ENCODE results near the gene SPRR2D.
"Not testable (repeated sequence)": the region's sequence is repeated elsewhere in the genome, so short reads cannot be mapped to it uniquely, and the experiment has no call there.

SPRR2D gene

GRCh38 chr1:153025797-153026196 is 15.1 kb downstream of the SPRR2D start:
- H3K27me3 ChIP-seq (ENCODE audit: low read length): no peaks in the 10 kb centered on the region
- H2AFZ ChIP-seq (ENCODE audit: low read depth, low read length, severe bottlenecking): no peak overlapping the region
- H3K9ac ChIP-seq (ENCODE audit: low read length): no peak overlapping the region
- H4K20me1 ChIP-seq (ENCODE audit: low read depth, low read length): no peaks in the 10 kb centered on the region
- H3K4me3 ChIP-seq (ENCODE audit: insufficient read depth, low read length, poor library complexity, severe bottlenecking): no peak overlapping the region
- H3K4me2 ChIP-seq (ENCODE audit: low read depth, low read length, poor library complexity, severe bottlenecking): no peak overlapping the region
- no peaks in the 10 kb centered on the region for H3K36me3 ChIP-seq (ENCODE audit: low read length)
- H3K27ac ChIP-seq (ENCODE audit: low read depth, low read length): no peak overlapping the region
- H3F3A ChIP-seq (ENCODE audit: insufficient read depth): no peaks in the 10 kb centered on the region
- no peaks in the 10 kb centered on the region for H3K79me2 ChIP-seq (ENCODE audit: insufficient read depth, low read length)
- H3K9me3 ChIP-seq (ENCODE audit: insufficient read depth, low read length): no peaks in the 10 kb centered on the region
- H3K9me2 ChIP-seq (replicated peaks; ENCODE audit: insufficient read depth, low read length): no peaks in the 10 kb centered on the region
- no peak for TF ChIP-seq CTCF (IDR thresholded peaks at IDR 0.05; ENCODE audit: insufficient read depth, low read length, poor library complexity, severe bottlenecking)

- Histone ChIP-seq H3K9me2 (replicated peaks; ENCODE audit: insufficient read depth, low read length) (no peaks in the 10 kb centered on the region), H3F3A (ENCODE audit: insufficient read depth) (no peaks in the 10 kb centered on the region), H3K36me3 (ENCODE audit: low read length) (no peaks in the 10 kb centered on the region), H3K27me3 (ENCODE audit: low read length) (no peaks in the 10 kb centered on the region), H3K9me3 (ENCODE audit: insufficient read depth, low read length) (no peaks in the 10 kb centered on the region), H3K4me3 (ENCODE audit: insufficient read depth, low read length, poor library complexity, severe bottlenecking) (no peak overlapping the region), H3K79me2 (ENCODE audit: insufficient read depth, low read length) (no peaks in the 10 kb centered on the region), H4K20me1 (ENCODE audit: low read depth, low read length) (no peaks in the 10 kb centered on the region), H3K4me2 (ENCODE audit: low read depth, low read length, poor library complexity, severe bottlenecking) (no peak overlapping the region), H3K27ac (ENCODE audit: low read depth, low read length) (no peak overlapping the region), H2AFZ (ENCODE audit: low read depth, low read length, severe bottlenecking) (no peak overlapping the region), H3K9ac (ENCODE audit: low read length) (no peak overlapping the region)
- TF ChIP-seq EZH2phosphoT487 (conservative IDR thresholded peaks at IDR 0.05; ENCODE audit: low read length): no peak
- no peak for TF ChIP-seq CTCF (IDR thresholded peaks at IDR 0.05; ENCODE audit: insufficient read depth, low read length, poor library complexity, severe bottlenecking)
Measured at GRCh38 chr1:153024413-153024812, 16.5 kb downstream of the SPRR2D start.

- H3K4me3 ChIP-seq (ENCODE audit: insufficient read depth, low read length, poor library complexity, severe bottlenecking): no peak overlapping the region
- no peak overlapping the region for H3K9ac ChIP-seq (ENCODE audit: low read length)
- H3K79me2 ChIP-seq (ENCODE audit: insufficient read depth, low read length): no peaks in the 10 kb centered on the region
- no peaks in the 10 kb centered on the region for H3F3A ChIP-seq (ENCODE audit: insufficient read depth)
- no peak overlapping the region for H2AFZ ChIP-seq (ENCODE audit: low read depth, low read length, severe bottlenecking)
- H3K27me3 ChIP-seq (ENCODE audit: low read length): no peaks in the 10 kb centered on the region
- H3K27ac ChIP-seq (ENCODE audit: low read depth, low read length): no peak overlapping the region
- no peak for TF ChIP-seq CTCF (IDR thresholded peaks at IDR 0.05; ENCODE audit: insufficient read depth, low read length, poor library complexity, severe bottlenecking)
- TF ChIP-seq EZH2phosphoT487 (conservative IDR thresholded peaks at IDR 0.05; ENCODE audit: low read length): no peak
- no peaks in the 10 kb centered on the region for H3K9me3 ChIP-seq (ENCODE audit: insufficient read depth, low read length)
- H3K36me3 ChIP-seq (ENCODE audit: low read length): no peaks in the 10 kb centered on the region
- H4K20me1 ChIP-seq (ENCODE audit: low read depth, low read length): no peaks in the 10 kb centered on the region
- no peak overlapping the region for H3K4me2 ChIP-seq (ENCODE audit: low read depth, low read length, poor library complexity, severe bottlenecking)
- H3K9me2 ChIP-seq (replicated peaks; ENCODE audit: insufficient read depth, low read length): no peaks in the 10 kb centered on the region
Measured at GRCh38 chr1:153023109-153023508, 17.8 kb downstream of the SPRR2D start.

GRCh38 chr1:153022340-153022739 is 18.6 kb downstream of the SPRR2D start:
- not testable (repeated sequence) for H3K27ac ChIP-seq (ENCODE audit: low read depth, low read length); H3K9me2 ChIP-seq (replicated peaks; ENCODE audit: insufficient read depth, low read length); H2AFZ ChIP-seq (ENCODE audit: low read depth, low read length, severe bottlenecking); H3K4me3 ChIP-seq (ENCODE audit: insufficient read depth, low read length, poor library complexity, severe bottlenecking); H3K4me2 ChIP-seq (ENCODE audit: low read depth, low read length, poor library complexity, severe bottlenecking); H3K27me3 ChIP-seq (ENCODE audit: low read length); H3K79me2 ChIP-seq (ENCODE audit: insufficient read depth, low read length); H3K9ac ChIP-seq (ENCODE audit: low read length); H3K9me3 ChIP-seq (ENCODE audit: insufficient read depth, low read length); H3K36me3 ChIP-seq (ENCODE audit: low read length); H3F3A ChIP-seq (ENCODE audit: insufficient read depth); H4K20me1 ChIP-seq (ENCODE audit: low read depth, low read length)

- H3K79me2 ChIP-seq (ENCODE audit: insufficient read depth, low read length); H3K9ac ChIP-seq (ENCODE audit: low read length): not testable (repeated sequence)
Measured at GRCh38 chr1:153021829-153022228, 19.1 kb downstream of the SPRR2D start.

GRCh38 chr1:153011235-153011758 is 29.6 kb downstream of the SPRR2D start:
- not testable (repeated sequence) for H3K36me3 ChIP-seq (ENCODE audit: low read length); H3F3A ChIP-seq (ENCODE audit: insufficient read depth); H3K27me3 ChIP-seq (ENCODE audit: low read length); H2AFZ ChIP-seq (ENCODE audit: low read depth, low read length, severe bottlenecking); H3K9me2 ChIP-seq (replicated peaks; ENCODE audit: insufficient read depth, low read length); H3K9me3 ChIP-seq (ENCODE audit: insufficient read depth, low read length); H3K9ac ChIP-seq (ENCODE audit: low read length); H4K20me1 ChIP-seq (ENCODE audit: low read depth, low read length); H3K27ac ChIP-seq (ENCODE audit: low read depth, low read length); H3K4me3 ChIP-seq (ENCODE audit: insufficient read depth, low read length, poor library complexity, severe bottlenecking); H3K79me2 ChIP-seq (ENCODE audit: insufficient read depth, low read length); H3K4me2 ChIP-seq (ENCODE audit: low read depth, low read length, poor library complexity, severe bottlenecking)

More at GRCh38 chr1:153021829-153022228, 19.1 kb downstream of the SPRR2D start:
- H3K27me3 ChIP-seq (ENCODE audit: low read length); H4K20me1 ChIP-seq (ENCODE audit: low read depth, low read length); H3K9me3 ChIP-seq (ENCODE audit: insufficient read depth, low read length); H3F3A ChIP-seq (ENCODE audit: insufficient read depth); H2AFZ ChIP-seq (ENCODE audit: low read depth, low read length, severe bottlenecking); H3K36me3 ChIP-seq (ENCODE audit: low read length); H3K4me2 ChIP-seq (ENCODE audit: low read depth, low read length, poor library complexity, severe bottlenecking); H3K4me3 ChIP-seq (ENCODE audit: insufficient read depth, low read length, poor library complexity, severe bottlenecking); H3K27ac ChIP-seq (ENCODE audit: low read depth, low read length); H3K9me2 ChIP-seq (replicated peaks; ENCODE audit: insufficient read depth, low read length): not testable (repeated sequence)
